Trophoblast cell (in vitro differentiated cells and primary cell): ENCODE results near the gene CABP1.
"Not testable (repeated sequence)": the region's sequence is repeated elsewhere in the genome, so short reads cannot be mapped to it uniquely, and the experiment has no call there.

Experiments used
- DNase-seq, 2 donors: peaks; one replicate each; pipeline ENCODE4 v3.0.0-alpha.2; 2016
- H2AFZ ChIP-seq: 2 replicates; pipeline ENCODE4 v1.6.1; 2013; ENCODE audit warnings: low read length, moderate library complexity, mild to moderate bottlenecking; ENCODE audit not compliant: insufficient read depth, poor library complexity
- H2AK5ac ChIP-seq: 2 replicates; pipeline ENCODE4 v1.6.1; 2013; ENCODE audit warnings: mild to moderate bottlenecking, low read length
- H2BK120ac ChIP-seq: 2 replicates; pipeline ENCODE4 v1.6.1; 2013; ENCODE audit warnings: low read length, mild to moderate bottlenecking, moderate library complexity; ENCODE audit not compliant: insufficient read depth, poor library complexity
- H2BK12ac ChIP-seq: 2 replicates; pipeline ENCODE4 v1.6.1; 2013; ENCODE audit warnings: mild to moderate bottlenecking, low read length, moderate library complexity
- H2BK5ac ChIP-seq: 2 replicates; pipeline ENCODE4 v1.6.1; 2013; ENCODE audit warnings: low read length, low read depth, moderate library complexity, mild to moderate bottlenecking; ENCODE audit not compliant: poor library complexity
- H3K14ac ChIP-seq: 2 replicates; pipeline ENCODE4 v1.6.1; 2013; ENCODE audit warnings: mild to moderate bottlenecking, low read length
- H3K18ac ChIP-seq: 2 replicates; pipeline ENCODE4 v1.6.1; 2013; ENCODE audit warnings: mild to moderate bottlenecking, low read length
- H3K23ac ChIP-seq: 2 replicates; pipeline ENCODE4 v1.6.1; 2013; ENCODE audit warnings: low read length
- H3K27ac ChIP-seq: 2 replicates; pipeline ENCODE4 v1.5.1; 2013; ENCODE audit warnings: low read depth, mild to moderate bottlenecking, inconsistent platforms, low read length, moderate library complexity
- H3K27me3 ChIP-seq: 2 replicates; pipeline ENCODE4 v1.6.1; 2013; ENCODE audit warnings: inconsistent platforms, mild to moderate bottlenecking, low read length, moderate library complexity; ENCODE audit not compliant: insufficient read depth
- H3K36me3 ChIP-seq, 2 experiments: 1 replicate in 1 of 2; 2 replicates in 1 of 2; pipeline ENCODE4 v1.6.1; 2013; ENCODE audit warnings: low read length in 2 of 2, mild to moderate bottlenecking in 2 of 2, moderate library complexity in 1 of 2; ENCODE audit not compliant: insufficient read depth in 2 of 2, control insufficient read depth in 1 of 2
- H3K4ac ChIP-seq: 2 replicates; pipeline ENCODE4 v1.6.1; 2013; ENCODE audit warnings: low read depth, mild to moderate bottlenecking, low read length, moderate library complexity
- H3K4me1 ChIP-seq, 2 experiments: 1 replicate in 1 of 2; 2 replicates in 1 of 2; pipeline ENCODE4 v1.6.1; 2013; ENCODE audit warnings: low read length in 2 of 2, mild to moderate bottlenecking in 2 of 2, moderate library complexity in 1 of 2; ENCODE audit not compliant: insufficient read depth in 2 of 2, control insufficient read depth in 1 of 2
- H3K4me2 ChIP-seq: 2 replicates; pipeline ENCODE4 v1.6.1; 2013; ENCODE audit warnings: inconsistent platforms, mild to moderate bottlenecking, low read length, moderate library complexity
- H3K4me3 ChIP-seq: 2 replicates; pipeline ENCODE4 v1.5.1; 2013; ENCODE audit warnings: mild to moderate bottlenecking, low read depth, low read length, inconsistent platforms
- H3K79me1 ChIP-seq: one replicate; pipeline ENCODE4 v1.6.1; 2013; ENCODE audit warnings: low read length
- H3K79me2 ChIP-seq: 2 replicates; pipeline ENCODE4 v1.6.1; 2013; ENCODE audit warnings: low read length, mild to moderate bottlenecking; ENCODE audit not compliant: control insufficient read depth, insufficient read depth, poor library complexity
- H3K9ac ChIP-seq: 2 replicates; pipeline ENCODE4 v1.6.1; 2013; ENCODE audit warnings: mild to moderate bottlenecking, low read length
- H3K9me3 ChIP-seq: 2 replicates; pipeline ENCODE4 v1.6.1; 2013; ENCODE audit warnings: low read depth, mild to moderate bottlenecking, control low read depth, inconsistent platforms, low read length; ENCODE audit not compliant: insufficient read depth
- H4K12ac ChIP-seq: 2 replicates; pipeline ENCODE4 v1.6.1; 2013; ENCODE audit warnings: low read depth, mild to moderate bottlenecking, low read length, moderate library complexity
- H4K8ac ChIP-seq: 2 replicates; pipeline ENCODE4 v1.6.1; 2013; ENCODE audit warnings: low read depth, mild to moderate bottlenecking, low read length, moderate library complexity
- H4K91ac ChIP-seq: one replicate; pipeline ENCODE4 v1.6.1; 2013; ENCODE audit warnings: low read depth, mild to moderate bottlenecking, low read length, moderate library complexity
- WGBS: extraction: QIAGEN DNeasy Blood & Tissue Kit; methylation state at CpG from one replicate; pipeline ENCODE4 v1.1.7; 2013; ENCODE audit warnings: missing lambda C conversion rate; ENCODE audit not compliant: insufficient read length, insufficient coverage; ENCODE audit errors: extremely low coverage; 5-methylcytosine and 5-hydroxymethylcytosine counted together

Gene CABP1

GRCh38 chr12:120666571-120667390 is 26.4 kb downstream of the CABP1 start:
- no peaks in the 10 kb centered on the region for H3K79me2 ChIP-seq
- no peak overlapping the region for H3K4me3 ChIP-seq
- no peaks in the 10 kb centered on the region for H3K4me1 ChIP-seq
- no peak overlapping the region for H4K91ac ChIP-seq
- H3K9me3 ChIP-seq, result no peaks in the 10 kb centered on the region
- H3K4ac ChIP-seq, result no peak overlapping the region
- no peak overlapping the region for H3K18ac ChIP-seq
- no peak overlapping the region for H2BK120ac ChIP-seq
- no peaks in the 10 kb centered on the region for H3K27me3 ChIP-seq
- no peak overlapping the region for H4K8ac ChIP-seq
- H3K79me1 ChIP-seq, result no peaks in the 10 kb centered on the region
- H3K14ac ChIP-seq, result no peak overlapping the region
- H2AK5ac ChIP-seq, result no peak overlapping the region
- H2BK12ac ChIP-seq, result no peak overlapping the region
- H2BK5ac ChIP-seq, result no peak overlapping the region
- no peak overlapping the region for H3K9ac ChIP-seq
- DNase-seq, result no peak
- no peak overlapping the region for H3K23ac ChIP-seq
- H3K4me2 ChIP-seq, result no peak overlapping the region
- WGBS, result no CpG with 5 or more reads among the region's 34 CpGs
- H3K36me3 ChIP-seq, result no peaks in the 10 kb centered on the region
- no peak overlapping the region for H4K12ac ChIP-seq
- H2AFZ ChIP-seq, result no peak overlapping the region
- no peak overlapping the region for H3K27ac ChIP-seq

GRCh38 chr12:120668091-120668867 is 27.9 kb downstream of the CABP1 start:
- no peak for DNase-seq
- Histone ChIP-seq H2AK5ac (no peak overlapping the region), H3K27me3 (no peaks in the 10 kb centered on the region), H3K9me3 (no peaks in the 10 kb centered on the region), H3K18ac (no peak overlapping the region), H3K23ac (no peak overlapping the region), H4K91ac (no peak overlapping the region), H2BK5ac (no peak overlapping the region), H4K12ac (no peak overlapping the region), H4K8ac (no peak overlapping the region), H3K4me2 (no peak overlapping the region), H3K4me3 (no peak overlapping the region), H3K14ac (no peak overlapping the region), H3K4me1 (no peaks in the 10 kb centered on the region), H3K9ac (no peak overlapping the region), H2AFZ (no peak overlapping the region), H3K36me3 (no peaks in the 10 kb centered on the region), H3K79me1 (no peaks in the 10 kb centered on the region), H3K79me2 (no peaks in the 10 kb centered on the region), H3K4ac (no peak overlapping the region), H3K27ac (no peak overlapping the region), H2BK12ac (no peak overlapping the region), H2BK120ac (no peak overlapping the region)
- no CpG with 5 or more reads among the region's 20 CpGs for WGBS

GRCh38 chr12:120668868-120669840 is 28.7 kb downstream of the CABP1 start:
- Histone ChIP-seq H2BK120ac (no peak overlapping the region), H2AFZ (no peak overlapping the region), H3K14ac (no peak overlapping the region), H3K4ac (no peak overlapping the region), H3K4me1 (no peaks in the 10 kb centered on the region), H4K12ac (no peak overlapping the region), H2AK5ac (no peak overlapping the region), H3K18ac (no peak overlapping the region), H3K23ac (no peak overlapping the region), H3K4me2 (no peak overlapping the region), H3K79me1 (no peaks in the 10 kb centered on the region), H4K91ac (no peak overlapping the region), H3K9ac (no peak overlapping the region), H3K79me2 (no peaks in the 10 kb centered on the region), H3K9me3 (no peaks in the 10 kb centered on the region), H2BK12ac (no peak overlapping the region), H3K36me3 (no peaks in the 10 kb centered on the region), H2BK5ac (no peak overlapping the region), H3K27ac (no peak overlapping the region), H3K27me3 (no peaks in the 10 kb centered on the region), H3K4me3 (no peak overlapping the region), H4K8ac (no peak overlapping the region)
- DNase-seq, result no peak
- WGBS, result no CpG with 5 or more reads among the region's 19 CpGs

- not testable (repeated sequence) for H4K12ac ChIP-seq, H3K4me3 ChIP-seq, H3K27ac ChIP-seq, H3K4me1 ChIP-seq, H2AFZ ChIP-seq, DNase-seq, H3K4me2 ChIP-seq, H3K14ac ChIP-seq, H2BK5ac ChIP-seq, H3K23ac ChIP-seq, H2BK120ac ChIP-seq, H3K18ac ChIP-seq, H3K9ac ChIP-seq, H2BK12ac ChIP-seq, H3K79me1 ChIP-seq, H3K79me2 ChIP-seq, H3K9me3 ChIP-seq, H3K27me3 ChIP-seq, H2AK5ac ChIP-seq, H4K91ac ChIP-seq, H3K36me3 ChIP-seq, H3K4ac ChIP-seq, H4K8ac ChIP-seq
- WGBS, result no CpG with 5 or more reads among the region's 6 CpGs
Measured at GRCh38 chr12:120670237-120670636, 29.8 kb downstream of the CABP1 start.
